LNCaP clone FGC (cell line): Measurements from ENCODE around the gene CLDN9.
"Not testable (repeated sequence)": the region's sequence is repeated elsewhere in the genome, so short reads cannot be mapped to it uniquely, and the experiment has no call there.

ENCODE experiments used
- DNase-seq: peaks from one replicate; pipeline ENCODE4 v3.0.0-alpha.2; 2011; ENCODE audit warnings: low read depth
- H3K4me3 ChIP-seq: 2 replicates; pipeline ENCODE4 v1.5.1; 2011; ENCODE audit warnings: mild to moderate bottlenecking, low read depth, low read length, control low read depth
- TF ChIP-seq, protein P1 (sequence below): IDR thresholded peaks from 2 replicates; pipeline ENCODE4 v1.5.1; 2012; ENCODE audit warnings: mild to moderate bottlenecking; ENCODE audit not compliant: control insufficient read depth, insufficient read depth; ENCODE audit errors: extremely low read depth

The CLDN9 gene

DNA sequence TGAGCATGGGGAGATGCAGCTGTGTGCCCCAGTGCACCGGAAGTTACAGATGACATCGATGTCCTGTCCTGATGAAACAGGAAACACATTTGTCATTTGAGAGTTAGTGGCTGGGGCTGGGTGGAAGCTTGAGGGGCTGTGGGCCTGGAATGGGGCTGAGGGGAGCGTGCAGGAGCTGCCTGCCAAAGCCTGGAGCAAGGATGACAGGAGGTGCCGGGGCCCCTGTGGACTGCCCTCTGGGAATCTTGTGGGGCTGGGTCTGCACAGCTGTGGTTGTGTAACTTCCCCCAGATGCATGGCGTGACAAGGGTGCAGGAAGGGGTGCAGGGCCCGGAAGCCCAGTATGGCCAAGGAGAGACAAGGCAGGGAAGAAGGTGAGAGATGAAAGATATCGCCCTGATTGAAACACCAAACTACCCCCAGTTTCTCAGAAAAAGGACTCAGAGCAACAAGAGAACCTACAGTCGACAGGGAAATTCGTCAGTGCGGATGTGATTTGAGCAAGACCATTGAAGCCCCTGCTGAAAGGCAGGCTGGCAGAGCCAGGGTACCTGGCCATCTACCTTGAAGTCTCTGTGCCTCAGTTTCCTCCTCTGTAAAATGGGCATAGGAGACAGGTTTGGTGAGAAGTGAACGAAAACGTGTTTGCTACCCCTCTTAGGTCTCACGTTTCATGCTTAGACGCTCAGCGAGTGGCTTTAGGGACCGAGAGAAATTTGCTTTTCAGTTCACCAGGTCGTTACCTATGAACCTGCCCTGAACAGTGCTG is 42.4 kb downstream of the CLDN9 start:
- no peak for DNase-seq
- no peak overlapping the region for H3K4me3 ChIP-seq
- TF ChIP-seq, protein P1, sequence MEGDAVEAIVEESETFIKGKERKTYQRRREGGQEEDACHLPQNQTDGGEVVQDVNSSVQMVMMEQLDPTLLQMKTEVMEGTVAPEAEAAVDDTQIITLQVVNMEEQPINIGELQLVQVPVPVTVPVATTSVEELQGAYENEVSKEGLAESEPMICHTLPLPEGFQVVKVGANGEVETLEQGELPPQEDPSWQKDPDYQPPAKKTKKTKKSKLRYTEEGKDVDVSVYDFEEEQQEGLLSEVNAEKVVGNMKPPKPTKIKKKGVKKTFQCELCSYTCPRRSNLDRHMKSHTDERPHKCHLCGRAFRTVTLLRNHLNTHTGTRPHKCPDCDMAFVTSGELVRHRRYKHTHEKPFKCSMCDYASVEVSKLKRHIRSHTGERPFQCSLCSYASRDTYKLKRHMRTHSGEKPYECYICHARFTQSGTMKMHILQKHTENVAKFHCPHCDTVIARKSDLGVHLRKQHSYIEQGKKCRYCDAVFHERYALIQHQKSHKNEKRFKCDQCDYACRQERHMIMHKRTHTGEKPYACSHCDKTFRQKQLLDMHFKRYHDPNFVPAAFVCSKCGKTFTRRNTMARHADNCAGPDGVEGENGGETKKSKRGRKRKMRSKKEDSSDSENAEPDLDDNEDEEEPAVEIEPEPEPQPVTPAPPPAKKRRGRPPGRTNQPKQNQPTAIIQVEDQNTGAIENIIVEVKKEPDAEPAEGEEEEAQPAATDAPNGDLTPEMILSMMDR, result no peak

DNA sequence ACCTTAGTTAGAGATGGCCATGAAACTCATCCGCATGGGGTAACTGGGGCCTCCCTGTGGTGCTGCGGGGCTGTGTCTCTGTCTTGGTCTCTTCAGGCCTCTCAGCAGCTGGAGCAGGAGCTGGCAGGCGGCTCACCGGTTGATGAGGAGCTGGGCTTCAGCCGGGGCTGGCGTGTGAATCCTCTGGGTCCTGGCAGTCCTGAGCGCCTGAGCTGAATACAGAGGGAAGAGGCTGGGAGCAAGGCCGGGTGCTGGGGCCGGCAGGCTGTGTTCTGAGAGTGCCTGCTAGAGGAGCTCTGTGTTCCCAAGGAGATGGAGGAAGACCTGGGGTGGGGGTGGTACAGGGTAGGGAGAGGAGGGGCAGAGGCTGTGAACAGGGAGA is 43.0 kb downstream of the CLDN9 start:
- DNase-seq, result not testable (repeated sequence)

DNA sequence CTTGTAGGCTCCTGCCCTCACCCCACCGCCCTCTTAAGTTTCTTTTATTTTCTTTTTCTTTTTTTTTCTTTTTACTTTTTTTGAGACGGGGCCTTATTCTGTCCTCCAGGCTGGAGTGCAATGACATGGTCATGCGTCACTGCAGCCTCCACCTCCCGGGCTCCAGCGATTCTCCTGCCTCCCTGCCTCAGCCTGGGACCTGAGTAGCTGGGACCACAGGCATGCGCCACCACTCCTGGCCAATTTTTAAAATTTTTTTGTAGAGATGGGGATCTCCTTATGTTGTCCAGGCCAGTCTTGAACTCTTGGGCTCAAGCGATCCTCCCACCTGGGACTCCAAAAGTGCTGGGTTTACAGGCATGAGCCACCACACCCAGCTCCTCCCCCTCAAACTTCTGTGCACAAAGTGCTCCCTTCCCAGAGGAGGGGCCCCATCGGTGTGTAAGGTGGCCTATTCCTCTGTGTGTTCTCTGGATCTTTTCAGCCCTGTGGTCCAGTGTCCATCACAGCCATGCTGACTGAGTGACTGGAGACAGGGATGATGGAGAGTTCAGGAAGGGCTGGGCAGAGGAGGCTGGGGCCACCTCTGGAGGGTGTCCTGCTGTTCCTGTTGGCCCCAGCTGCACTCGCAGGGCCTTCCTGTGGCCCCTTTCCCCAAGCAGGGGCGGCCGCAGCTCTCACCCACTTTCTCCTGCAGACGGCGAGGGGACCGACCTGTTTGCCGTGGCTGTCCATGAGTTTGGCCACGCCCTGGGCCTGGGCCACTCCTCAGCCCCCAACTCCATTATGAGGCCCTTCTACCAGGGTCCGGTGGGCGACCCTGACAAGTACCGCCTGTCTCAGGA is 43.8 kb downstream of the CLDN9 start:
- H3K4me3 ChIP-seq, result no peak overlapping the region
- TF ChIP-seq, protein P1, result no peak
- DNase-seq, result no peak

More for the DNA sequence above, 43.0 kb downstream of the CLDN9 start:
- H3K4me3 ChIP-seq, result not testable (repeated sequence)

DNA sequence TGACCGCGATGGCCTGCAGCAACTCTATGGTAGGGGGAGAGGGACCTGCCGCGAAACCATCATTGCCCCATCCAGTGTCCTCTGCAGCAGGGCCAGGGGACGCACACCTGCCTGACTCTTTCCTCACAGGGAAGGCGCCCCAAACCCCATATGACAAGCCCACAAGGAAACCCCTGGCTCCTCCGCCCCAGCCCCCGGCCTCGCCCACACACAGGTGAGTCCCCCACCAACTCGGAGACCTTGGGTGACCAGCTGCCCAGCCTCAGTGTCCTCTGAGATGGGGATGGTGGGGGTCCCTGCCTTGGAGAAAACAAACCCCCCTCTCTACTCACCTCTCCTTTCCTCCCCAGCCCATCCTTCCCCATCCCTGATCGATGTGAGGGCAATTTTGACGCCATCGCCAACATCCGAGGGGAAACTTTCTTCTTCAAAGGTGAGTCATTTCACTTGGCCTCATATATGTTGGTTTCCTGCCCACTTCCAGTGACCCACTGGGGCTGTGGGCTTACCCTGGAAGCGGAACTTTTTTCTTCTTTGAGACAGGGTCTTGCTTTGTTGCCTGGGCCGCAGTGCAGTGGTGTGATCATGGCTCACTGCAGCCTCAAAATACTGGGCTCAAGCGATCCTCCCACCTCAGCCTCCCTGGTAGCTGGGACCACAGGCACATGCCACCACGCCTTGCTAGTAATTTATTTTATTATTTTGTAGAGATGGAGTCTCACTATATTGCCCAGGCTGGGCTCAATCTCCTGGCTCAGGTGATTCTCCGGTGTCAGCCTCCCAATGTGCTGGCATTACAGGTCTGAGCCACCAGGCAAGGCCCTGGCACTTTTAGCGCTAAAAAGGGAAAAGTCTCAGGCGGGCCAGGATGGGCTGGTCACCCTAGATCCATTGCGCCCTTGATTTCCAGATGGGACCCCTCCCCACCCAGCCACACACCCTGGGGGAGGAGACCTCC is 44.7 kb downstream of the CLDN9 start:
- DNase-seq, result no peak
- no peak overlapping the region for H3K4me3 ChIP-seq
- TF ChIP-seq, protein P1, result no peak

DNA sequence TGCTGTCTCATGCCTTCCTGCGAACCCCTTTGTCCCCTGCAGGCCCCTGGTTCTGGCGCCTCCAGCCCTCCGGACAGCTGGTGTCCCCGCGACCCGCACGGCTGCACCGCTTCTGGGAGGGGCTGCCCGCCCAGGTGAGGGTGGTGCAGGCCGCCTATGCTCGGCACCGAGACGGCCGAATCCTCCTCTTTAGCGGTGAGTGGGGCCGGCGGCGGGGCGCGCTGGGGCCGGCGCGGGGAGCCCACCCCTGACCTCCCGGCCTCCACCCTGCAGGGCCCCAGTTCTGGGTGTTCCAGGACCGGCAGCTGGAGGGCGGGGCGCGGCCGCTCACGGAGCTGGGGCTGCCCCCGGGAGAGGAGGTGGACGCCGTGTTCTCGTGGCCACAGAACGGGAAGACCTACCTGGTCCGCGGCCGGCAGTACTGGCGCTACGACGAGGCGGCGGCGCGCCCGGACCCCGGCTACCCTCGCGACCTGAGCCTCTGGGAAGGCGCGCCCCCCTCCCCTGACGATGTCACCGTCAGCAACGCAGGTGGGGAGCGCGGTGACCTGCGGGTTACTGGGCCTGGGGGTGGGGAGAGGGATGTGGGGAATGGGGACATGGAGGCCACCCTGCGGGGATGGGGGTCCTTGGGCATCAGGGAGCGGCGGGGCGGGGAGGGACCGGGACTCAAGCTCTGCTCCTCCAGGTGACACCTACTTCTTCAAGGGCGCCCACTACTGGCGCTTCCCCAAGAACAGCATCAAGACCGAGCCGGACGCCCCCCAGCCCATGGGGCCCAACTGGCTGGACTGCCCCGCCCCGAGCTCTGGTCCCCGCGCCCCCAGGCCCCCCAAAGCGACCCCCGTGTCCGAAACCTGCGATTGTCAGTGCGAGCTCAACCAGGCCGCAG is 45.7 kb downstream of the CLDN9 start:
- DNase-seq, result no peak

DNA sequence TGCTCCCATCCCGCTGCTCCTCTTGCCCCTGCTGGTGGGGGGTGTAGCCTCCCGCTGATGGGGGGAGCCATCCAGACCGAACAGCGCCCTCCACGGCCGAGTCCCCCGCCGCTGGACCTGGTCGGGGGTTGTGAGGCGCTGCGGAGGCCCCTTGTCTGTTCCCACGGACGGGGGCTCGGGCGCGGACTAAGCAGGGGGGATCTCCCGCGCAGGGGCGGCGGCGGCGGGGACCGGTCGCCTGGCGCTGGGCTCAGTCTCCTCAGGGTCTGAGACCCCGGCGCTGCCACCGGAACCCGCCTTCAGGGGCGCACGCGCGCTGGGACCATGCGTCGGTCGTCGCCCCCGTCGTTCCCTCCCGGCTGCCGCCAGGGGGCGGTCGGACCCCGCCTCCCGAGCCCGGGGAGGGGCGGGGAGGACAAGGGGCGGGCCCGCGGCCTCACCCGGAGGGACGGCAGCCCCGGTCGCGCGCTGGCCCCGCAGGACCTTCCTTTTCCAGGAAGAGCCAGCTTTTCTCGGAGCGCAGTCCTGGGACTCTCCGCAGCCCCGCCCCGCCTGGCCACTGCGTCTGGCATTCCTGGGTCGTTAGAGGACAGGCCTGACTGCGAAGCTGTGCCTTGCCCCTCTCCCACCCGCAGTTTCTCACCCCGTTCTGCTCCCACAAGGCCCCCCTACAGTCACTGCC is 46.5 kb downstream of the CLDN9 start:
- H3K4me3 ChIP-seq, result peak overlapping the region; percentile 90
- DNase-seq, result peak; percentile 75
- TF ChIP-seq, protein P1, result peak; percentile 93

More for the DNA sequence above, 45.7 kb downstream of the CLDN9 start:
- TF ChIP-seq, protein P1, result peak; percentile 52
- H3K4me3 ChIP-seq, result peak overlapping the region; percentile 90
